DND-41 (cell line): Measurements from ENCODE around the gene UBE3A.

Experiments used
- EZH2 ChIP-seq: IDR thresholded peaks from 3 replicates; pipeline ENCODE4 v1.6.1; 2012; ENCODE audit warnings: borderline replicate concordance, low read depth, mild to moderate bottlenecking, moderate library complexity, low read length, inconsistent platforms; ENCODE audit not compliant: severe bottlenecking
- TF ChIP-seq, protein P1 (sequence below): IDR thresholded peaks from 2 replicates; pipeline ENCODE4 v1.5.1; 2012; ENCODE audit warnings: borderline replicate concordance, low read length, moderate library complexity, mild to moderate bottlenecking; ENCODE audit not compliant: poor library complexity, severe bottlenecking; ENCODE audit errors: extremely low read depth

DNA sequence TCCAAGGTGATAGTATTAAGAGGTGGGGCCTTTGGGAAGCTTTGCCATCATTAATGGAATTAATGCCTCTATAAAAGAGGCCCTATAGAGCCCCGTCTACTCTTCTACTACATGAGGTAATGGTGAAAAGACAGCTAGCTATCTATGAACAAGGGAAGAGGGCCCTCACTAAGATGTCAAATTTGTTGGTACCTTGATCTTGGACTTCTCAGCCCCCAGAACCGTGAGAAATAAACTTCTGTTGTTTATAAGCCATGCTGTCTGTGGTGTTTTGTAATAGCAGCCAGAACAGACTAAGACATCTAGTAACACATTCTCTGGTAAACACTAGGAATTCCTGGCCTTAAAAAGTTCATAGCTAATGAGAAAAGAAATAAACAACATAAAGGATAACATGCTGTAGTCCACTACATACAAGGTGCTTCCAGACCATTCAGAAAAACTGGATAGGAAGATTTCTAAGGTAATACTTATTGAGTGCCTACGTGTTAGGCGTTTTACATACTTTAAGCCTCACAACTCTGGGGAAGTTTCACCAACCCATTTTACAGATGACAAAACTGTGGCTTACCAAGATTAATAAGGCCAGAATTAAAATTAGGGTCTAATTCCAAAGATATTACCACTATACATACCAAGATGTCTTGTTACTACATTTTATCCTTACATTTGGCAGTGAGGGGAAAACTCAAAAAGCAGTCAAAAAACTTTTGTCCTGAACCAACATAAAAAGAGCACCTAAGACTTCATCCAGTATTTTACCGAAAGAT lies 3.2 kb downstream of the UBE3A start:
- TF ChIP-seq, protein P1, sequence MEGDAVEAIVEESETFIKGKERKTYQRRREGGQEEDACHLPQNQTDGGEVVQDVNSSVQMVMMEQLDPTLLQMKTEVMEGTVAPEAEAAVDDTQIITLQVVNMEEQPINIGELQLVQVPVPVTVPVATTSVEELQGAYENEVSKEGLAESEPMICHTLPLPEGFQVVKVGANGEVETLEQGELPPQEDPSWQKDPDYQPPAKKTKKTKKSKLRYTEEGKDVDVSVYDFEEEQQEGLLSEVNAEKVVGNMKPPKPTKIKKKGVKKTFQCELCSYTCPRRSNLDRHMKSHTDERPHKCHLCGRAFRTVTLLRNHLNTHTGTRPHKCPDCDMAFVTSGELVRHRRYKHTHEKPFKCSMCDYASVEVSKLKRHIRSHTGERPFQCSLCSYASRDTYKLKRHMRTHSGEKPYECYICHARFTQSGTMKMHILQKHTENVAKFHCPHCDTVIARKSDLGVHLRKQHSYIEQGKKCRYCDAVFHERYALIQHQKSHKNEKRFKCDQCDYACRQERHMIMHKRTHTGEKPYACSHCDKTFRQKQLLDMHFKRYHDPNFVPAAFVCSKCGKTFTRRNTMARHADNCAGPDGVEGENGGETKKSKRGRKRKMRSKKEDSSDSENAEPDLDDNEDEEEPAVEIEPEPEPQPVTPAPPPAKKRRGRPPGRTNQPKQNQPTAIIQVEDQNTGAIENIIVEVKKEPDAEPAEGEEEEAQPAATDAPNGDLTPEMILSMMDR, result no peak
- no peak for TF ChIP-seq EZH2
